Bronchial epithelial cell (primary cell): ENCODE data around the gene TRIM26. TPM values are rescaled to one million over a fixed set of nuclear protein-coding genes. Genes with fewer than 3 reads are reported as not detected.
"Not testable (repeated sequence)": the region's sequence is repeated elsewhere in the genome, so short reads cannot be mapped to it uniquely, and the experiment has no call there.

Experiments
- DNase-seq: peaks from one replicate; pipeline ENCODE4 v3.0.0-alpha.2; 2010; ENCODE audit warnings: low read depth
- FAIRE-seq: peaks from 2 replicates; lab custom pipeline; 2011; peaks lifted over from hg19 to GRCh38; lab: Jason Lieb, UNC
- H3K27me3 ChIP-seq: 2 replicates; pipeline ENCODE4 v1.5.1; 2011; ENCODE audit warnings: low read length; ENCODE audit not compliant: control insufficient read depth, insufficient read depth
- H3K36me3 ChIP-seq: 2 replicates; pipeline ENCODE4 v1.5.1; 2011; ENCODE audit warnings: low read length; ENCODE audit not compliant: control insufficient read depth, insufficient read depth
- H3K4me3 ChIP-seq: 2 replicates; pipeline ENCODE4 v1.5.1; 2011; ENCODE audit warnings: mild to moderate bottlenecking, low read depth, low read length, control low read depth
- CTCF ChIP-seq: IDR thresholded peaks from 2 replicates; pipeline ENCODE4 v1.5.1; 2011; ENCODE audit warnings: mild to moderate bottlenecking, moderate library complexity, low read length, control low read depth, inconsistent platforms; ENCODE audit not compliant: insufficient read depth, severe bottlenecking
- total RNA-seq: library from RNA; depleted of rRNA; stranded (reverse); fragments of >200 nt; gene quantifications from 2 replicates; pipeline ENCODE4 v1.2.1, GENCODE V29; 2014

Gene TRIM26
- total RNA-seq, 1 donor from 2014 or later: 24.7 TPM

- Histone ChIP-seq H3K4me3 (no peak overlapping the region), H3K27me3 (peaks cover 20% of the 10 kb centered on the region), H3K36me3 (no peaks in the 10 kb centered on the region)
- TF ChIP-seq CTCF: no peak
- DNase-seq (no peak), FAIRE-seq (no peak)
Observed at GRCh38 chr6:30167101-30167500, 46.1 kb downstream of the TRIM26 start.

- not testable (repeated sequence) for H3K27me3 ChIP-seq
Observed at GRCh38 chr6:30165238-30165637, 48.0 kb downstream of the TRIM26 start.

GRCh38 chr6:30164714-30165113 is 48.5 kb downstream of the TRIM26 start:
- Histone ChIP-seq H3K36me3 (no peaks in the 10 kb centered on the region), H3K4me3 (no peak overlapping the region), H3K27me3 (peaks cover 6% of the 10 kb centered on the region)
- DNase-seq: no peak
- FAIRE-seq: peak; percentile 18
- no peak for TF ChIP-seq CTCF

More at GRCh38 chr6:30165238-30165637, 48.0 kb downstream of the TRIM26 start:
- not testable (repeated sequence) for DNase-seq, H3K4me3 ChIP-seq, H3K36me3 ChIP-seq, FAIRE-seq

- no peak for DNase-seq
- no peak for TF ChIP-seq CTCF
- peaks cover 6% of the 10 kb centered on the region for H3K27me3 ChIP-seq
- H3K36me3 ChIP-seq: no peaks in the 10 kb centered on the region
- no peak for FAIRE-seq
- H3K4me3 ChIP-seq: no peak overlapping the region
Observed at GRCh38 chr6:30163918-30164654, 49.1 kb downstream of the TRIM26 start.

- no peak for TF ChIP-seq CTCF
- Histone ChIP-seq H3K27me3 (peaks cover 4% of the 10 kb centered on the region), H3K4me3 (no peak within 1 kb of the TSS), H3K36me3 (no peaks in the 10 kb centered on the region)
- FAIRE-seq (no peak), DNase-seq (peak; percentile 41)
Observed at GRCh38 chr6:30163090-30163917, 49.9 kb downstream of the TRIM26 start, which contains the start of gene TRIM15. TSS of gene TRIM15 (plus strand) at chr6:30163546. CDS start at chr6:30163685, 139 bp downstream.
